NCI-H1930 (cell line): ENCODE results near the gene ZNF800.
"Not testable (repeated sequence)": the region's sequence is repeated elsewhere in the genome, so short reads cannot be mapped to it uniquely, and the experiment has no call there.

Experiments used
- DNase-seq, 2 experiments: peaks; one replicate each; lab custom pipeline; 2025; lab: John Stamatoyannopoulos, UW

The ZNF800 gene

GRCh38 chr7:127392566-127393367 lies at the start of gene ZNF800:
Gene ZNF800 (minus strand): TSS chr7:127392708. CDS start chr7:127391557, 1,151 bp downstream.
- DNase-seq, result peak; percentile 79 to 84

- DNase-seq, result no peak
These were observed 47.7 kb upstream of the ZNF800 start for GRCh38 chr7:127440206-127440605.

DNA sequence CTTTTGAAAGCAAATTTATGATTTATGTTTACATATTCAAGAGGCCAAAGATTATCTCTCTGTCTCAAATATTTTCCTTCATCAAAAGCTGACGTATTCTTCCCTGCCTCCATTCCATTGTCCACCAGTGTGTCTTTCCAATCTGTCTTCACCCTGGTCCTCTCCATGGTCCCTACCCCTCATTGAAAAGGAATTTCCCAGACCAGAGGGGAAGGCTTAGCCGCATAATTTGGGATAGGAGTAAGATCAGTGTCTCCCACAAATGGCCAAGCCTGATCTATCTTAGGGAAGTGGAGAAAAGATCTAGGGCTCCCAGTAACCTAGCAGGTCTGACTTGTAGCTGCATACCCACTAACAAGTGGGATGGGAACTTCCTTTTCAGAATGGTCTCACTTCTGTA lies 46.3 kb upstream of the ZNF800 start:
- no peak for DNase-seq

DNA sequence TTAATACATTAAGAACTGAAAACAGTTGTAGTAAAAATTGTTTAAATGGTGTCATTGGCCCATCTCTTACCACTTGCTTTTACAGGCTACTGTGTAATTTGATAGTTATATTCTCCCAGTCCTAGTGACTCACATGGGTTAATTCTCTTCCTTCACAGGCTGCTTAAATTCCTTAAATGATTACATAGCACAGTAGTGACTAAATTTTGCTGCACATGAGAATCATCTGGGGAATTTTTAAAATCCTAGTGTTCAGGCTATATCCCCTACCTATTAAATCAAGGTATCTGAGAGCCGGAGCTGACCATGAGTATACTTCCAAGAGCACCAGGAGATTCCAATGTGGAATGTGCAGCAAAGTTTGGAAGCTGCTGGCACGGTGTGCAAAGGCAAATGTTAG lies 45.3 kb upstream of the ZNF800 start:
- no peak for DNase-seq

GRCh38 chr7:127437241-127437640 lies 44.7 kb upstream of the ZNF800 start:
- no peak for DNase-seq

DNA sequence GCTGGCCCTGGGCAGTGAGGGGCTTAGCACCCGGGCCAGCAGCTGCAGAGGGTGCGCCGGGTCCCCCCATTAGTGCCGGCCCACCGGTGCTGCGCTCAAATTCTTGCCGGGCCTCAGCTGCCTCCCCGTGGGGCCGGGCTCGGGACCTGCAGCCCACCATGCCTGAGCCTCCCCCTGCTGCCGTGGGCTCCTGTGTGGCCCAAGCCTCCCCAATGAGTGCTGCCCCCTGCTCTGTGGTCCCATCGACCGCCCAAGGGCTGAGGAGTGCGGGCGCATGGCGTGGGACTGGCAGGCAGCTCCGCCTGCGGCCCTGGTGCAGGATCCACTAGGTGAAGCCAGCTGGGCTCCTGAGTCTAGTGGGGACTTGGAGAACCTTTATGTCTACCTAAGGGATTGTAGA lies 36.8 kb upstream of the ZNF800 start:
- DNase-seq, result not testable (repeated sequence)

- no peak for DNase-seq
These were observed 26.7 kb upstream of the ZNF800 start for GRCh38 chr7:127419196-127419595.

- no peak for DNase-seq
These were observed 26.0 kb upstream of the ZNF800 start for GRCh38 chr7:127418459-127418858.

DNA sequence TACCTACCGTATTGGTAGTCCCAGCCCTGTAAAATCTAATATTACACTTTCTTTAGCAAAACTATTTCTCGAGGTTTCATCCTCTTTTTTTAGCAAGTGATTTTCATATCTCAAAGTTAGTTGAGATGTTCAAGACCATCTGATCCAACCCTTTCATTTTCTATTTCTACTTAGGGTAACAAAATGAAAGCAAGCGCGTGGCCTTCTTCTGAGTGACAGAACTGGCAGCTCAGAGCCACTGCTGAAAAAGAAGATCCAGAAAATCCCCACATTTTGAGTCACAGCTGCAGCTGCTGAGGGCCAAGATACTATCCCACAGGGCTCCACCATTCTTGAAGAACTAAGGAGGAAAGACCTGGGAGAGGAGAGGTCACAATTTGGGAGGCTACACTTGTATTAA lies 24.8 kb upstream of the ZNF800 start:
- no peak for DNase-seq

DNA sequence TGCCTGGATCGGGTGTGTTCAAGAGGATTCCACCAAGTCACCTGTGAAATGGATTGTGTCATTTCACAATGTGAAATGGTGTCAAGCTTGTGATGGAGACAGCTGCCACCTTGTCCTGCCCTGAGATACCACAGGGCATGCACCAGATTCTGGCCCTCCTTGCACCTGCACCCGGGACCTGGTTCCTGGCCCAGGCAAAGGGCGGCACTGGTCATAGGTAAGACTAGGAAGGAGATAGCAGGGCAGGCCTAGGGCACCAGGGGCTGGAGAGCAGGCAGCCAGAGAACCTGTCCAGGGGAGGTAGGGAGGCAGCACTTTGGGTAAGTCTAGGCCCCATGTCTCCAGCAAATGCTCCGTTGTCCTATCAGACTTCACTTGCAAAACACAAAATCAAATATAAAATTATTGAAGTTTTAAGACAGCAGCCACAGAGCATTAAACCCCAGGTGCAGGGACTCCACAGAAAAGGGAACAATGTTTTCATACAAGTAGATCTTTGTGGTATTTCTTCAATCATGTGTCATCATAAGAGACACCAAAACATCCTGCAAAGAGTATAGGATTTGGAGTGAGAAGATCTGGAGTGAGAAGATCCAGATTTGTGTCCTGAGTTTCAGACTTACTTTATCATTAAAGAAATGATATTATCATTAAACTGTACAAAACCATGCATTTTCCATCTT lies 22.7 kb upstream of the ZNF800 start:
- no peak for DNase-seq

DNA sequence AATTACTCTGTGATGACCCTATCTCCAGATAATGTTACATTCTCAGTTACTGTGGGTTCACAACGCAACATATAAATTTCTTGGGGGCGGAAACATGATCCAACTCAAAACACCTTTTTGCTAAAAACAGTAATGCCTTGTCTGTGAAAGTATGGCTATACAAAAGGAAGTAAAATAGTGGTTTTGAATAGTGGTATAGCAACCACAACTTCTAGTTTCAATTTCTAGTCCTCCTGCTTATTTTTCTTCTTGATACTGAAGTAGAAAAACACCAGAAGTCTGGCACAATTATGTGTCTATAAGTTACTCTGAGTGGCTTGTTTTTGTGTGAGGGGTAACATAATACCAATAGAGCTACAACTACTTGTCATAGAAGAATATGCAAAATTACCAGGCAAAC lies 21.5 kb upstream of the ZNF800 start:
- no peak for DNase-seq

DNA sequence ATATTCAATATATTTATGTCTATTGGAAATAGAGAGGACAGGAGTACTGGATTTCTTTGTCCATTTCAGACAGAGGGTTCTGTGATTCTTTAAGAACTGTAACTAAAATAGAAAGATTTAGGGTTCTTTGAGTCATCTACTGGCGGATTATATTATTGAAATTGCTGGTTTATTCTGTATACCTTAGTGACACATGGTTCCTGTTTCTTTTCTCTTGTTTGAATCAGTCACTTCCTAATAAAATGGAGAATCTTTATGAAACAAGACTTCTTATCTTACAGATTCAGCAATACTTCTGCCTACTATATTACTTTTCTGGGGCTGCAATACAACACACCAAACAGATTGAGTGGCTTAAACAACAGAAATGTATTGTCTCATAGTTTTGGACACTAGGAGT lies 20.8 kb upstream of the ZNF800 start:
- no peak for DNase-seq

GRCh38 chr7:127411176-127411575 lies 18.7 kb upstream of the ZNF800 start:
- DNase-seq, result peak in 1 of 2 experiments; percentile 10

- no peak for DNase-seq
These were observed 17.1 kb upstream of the ZNF800 start for GRCh38 chr7:127409629-127410028.

GRCh38 chr7:127404286-127405072 lies 12.0 kb upstream of the ZNF800 start:
- DNase-seq, result no peak

GRCh38 chr7:127396184-127396583 lies 3.7 kb upstream of the ZNF800 start:
- peak in 1 of 2 experiments; percentile 6 for DNase-seq

- not testable (repeated sequence) for DNase-seq
These were observed 2.6 kb upstream of the ZNF800 start for GRCh38 chr7:127395104-127395503.

DNA sequence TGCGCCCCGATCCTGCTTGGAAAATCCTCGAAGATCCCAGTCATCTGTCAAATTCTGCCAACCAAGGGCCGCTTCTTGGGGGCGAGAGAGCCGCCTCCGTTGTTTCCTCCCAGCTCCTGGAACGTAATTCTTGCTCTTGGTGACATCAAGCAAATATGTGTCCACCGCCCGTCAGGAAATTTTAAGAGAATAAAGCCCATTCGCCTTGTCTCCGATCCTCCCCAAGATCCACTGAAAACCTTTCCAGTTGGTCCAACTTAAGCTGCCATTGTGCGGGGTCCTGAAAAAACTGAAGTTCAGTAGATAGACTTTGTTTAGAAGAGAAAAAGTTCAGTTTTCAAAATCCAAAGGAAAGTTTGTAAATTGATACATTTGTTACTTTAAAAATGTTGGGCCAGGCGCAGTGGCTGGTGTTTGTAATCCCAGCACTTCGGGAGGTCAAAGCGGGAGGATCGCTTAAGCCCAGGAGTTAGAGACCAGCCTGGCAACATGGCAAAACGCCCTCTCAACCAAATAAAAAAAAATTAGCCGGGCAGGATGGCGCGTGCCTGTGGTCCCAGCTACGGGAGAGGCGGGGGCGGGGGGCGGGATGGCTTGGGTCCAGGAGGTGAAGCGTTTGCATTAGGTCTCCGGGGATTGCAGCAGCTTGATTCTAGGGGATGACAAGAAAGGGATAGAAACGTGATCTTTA lies 1.0 kb upstream of the ZNF800 start:
- DNase-seq, result peak in 1 of 2 experiments; percentile 45

DNA sequence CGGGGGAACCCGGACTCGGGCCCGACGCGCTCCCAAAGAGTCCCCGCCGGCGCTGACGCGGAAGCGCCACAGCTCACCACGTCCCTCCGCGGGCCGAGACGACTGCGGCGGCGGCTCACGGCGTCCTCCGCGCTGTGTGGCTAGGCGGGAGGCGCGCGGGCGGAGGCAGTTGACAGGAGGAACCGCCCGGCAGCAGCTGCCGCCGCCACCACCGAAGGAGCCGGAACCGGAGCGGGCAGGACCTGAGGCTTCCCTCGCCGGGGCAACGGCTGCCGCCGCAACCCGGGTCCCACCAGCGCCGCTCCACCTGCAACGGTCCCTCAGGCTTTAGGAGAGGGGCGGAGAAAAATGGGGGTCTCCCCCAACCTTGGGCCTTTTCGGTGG lies 334 bp downstream of the ZNF800 start:
- peak; percentile 34 to 46 for DNase-seq

- DNase-seq, result no peak
These were observed 822 bp downstream of the ZNF800 start for GRCh38 chr7:127391591-127392181.

GRCh38 chr7:127390817-127391590 lies 1.5 kb downstream of the ZNF800 start:
- no peak for DNase-seq
